Activated CD4-positive, alpha-beta T cell treated with anti-CD3 and anti-CD28 coated beads for 36 hours (primary cell): ENCODE measurements around the gene JAKMIP1. TPM values are rescaled to one million over a fixed set of nuclear protein-coding genes. Genes with fewer than 3 reads are reported as not detected.

Experiments used
- ATAC-seq: fragments of 200-7000 bp; cut with Tn5 transposase; one replicate; pipeline ENCODE4 v1.10.0; 2021; ENCODE audit warnings: mild to moderate bottlenecking, moderate library complexity
- CTCF ChIA-PET: fragments of 350-600 bp; sonication (Branson Sonifier 250); formaldehyde crosslinking; loops from one replicate; lab custom pipeline; 2021; ENCODE audit warnings: antibody characterized with exemption; lab: Charles Lee
- POLR2A ChIA-PET: fragments of 350-600 bp; sonication (Branson Sonifier 250); formaldehyde crosslinking; loops from one replicate; lab custom pipeline; 2021; ENCODE audit warnings: antibody characterized with exemption, inconsistent platforms; lab: Charles Lee
- DNase-seq: peaks from one replicate; pipeline ENCODE4 v3.0.0-alpha.2; 2020
- H3K27ac Mint-ChIP-seq: one replicate; pipeline ENCODE4 v1.8.0; 2021; ENCODE audit warnings: mixed read lengths
- H3K27me3 Mint-ChIP-seq: one replicate; pipeline ENCODE4 v1.8.0; 2021; ENCODE audit warnings: mixed read lengths
- H3K36me3 Mint-ChIP-seq: one replicate; pipeline ENCODE4 v1.8.0; 2021; ENCODE audit warnings: low read depth, mixed read lengths
- H3K4me1 Mint-ChIP-seq: one replicate; pipeline ENCODE4 v1.8.0; 2021; ENCODE audit warnings: mixed read lengths
- H3K4me3 Mint-ChIP-seq: one replicate; pipeline ENCODE4 v1.8.0; 2021; ENCODE audit warnings: mild to moderate bottlenecking, moderate library complexity, mixed read lengths
- H3K9me3 Mint-ChIP-seq: one replicate; pipeline ENCODE4 v1.8.0; 2021; ENCODE audit warnings: low read depth, mixed read lengths
- intact Hi-C, 2 experiments: fragments of 100-400 bp; cut with DNase I in 1 of 2; cut with micrococcal nuclease in 1 of 2; formaldehyde crosslinking; loops; one replicate each; pipeline versions ENCODE4 v1.14.2 to v1.15.1; 2022 to 2024; cut with DNase I, micrococcal nuclease
- total RNA-seq, 2 experiments: library from RNA; stranded (reverse); gene quantifications; one replicate each; pipeline ENCODE4 v1.2.3, GENCODE V29; 2021

Gene JAKMIP1
- total RNA-seq, 2 experiments from 2014 or later, result 3.1 to 3.9 TPM

GRCh38 chr4:6065166-6065565 is 135.2 kb downstream of the JAKMIP1 start:
- H3K36me3 Mint-ChIP-seq, result peaks cover 6% of the 10 kb centered on the region
- H3K9me3 Mint-ChIP-seq, result peaks cover 4% of the 10 kb centered on the region
- H3K27ac Mint-ChIP-seq, result no peak overlapping the region
- CTCF ChIA-PET, result no interaction called here
- no peaks in the 10 kb centered on the region for H3K4me1 Mint-ChIP-seq
- DNase-seq (no peak), ATAC-seq (no peak)
- no peak overlapping the region for H3K4me3 Mint-ChIP-seq
- H3K27me3 Mint-ChIP-seq, result peaks cover 6% of the 10 kb centered on the region
- intact Hi-C loops, result no loop called here
- POLR2A ChIA-PET, result no interaction called here

- ATAC-seq (no peak), DNase-seq (no peak)
- Mint-ChIP-seq H3K27ac (no peak overlapping the region), H3K9me3 (peaks cover 5% of the 10 kb centered on the region), H3K27me3 (peaks cover 6% of the 10 kb centered on the region), H3K4me3 (no peak overlapping the region), H3K36me3 (peaks cover 9% of the 10 kb centered on the region), H3K4me1 (no peaks in the 10 kb centered on the region)
- ChIA-PET CTCF (no interaction called here), POLR2A (no interaction called here)
- intact Hi-C loops, result no loop called here
Measured at GRCh38 chr4:6064383-6064782, 136.0 kb downstream of the JAKMIP1 start.

DNA sequence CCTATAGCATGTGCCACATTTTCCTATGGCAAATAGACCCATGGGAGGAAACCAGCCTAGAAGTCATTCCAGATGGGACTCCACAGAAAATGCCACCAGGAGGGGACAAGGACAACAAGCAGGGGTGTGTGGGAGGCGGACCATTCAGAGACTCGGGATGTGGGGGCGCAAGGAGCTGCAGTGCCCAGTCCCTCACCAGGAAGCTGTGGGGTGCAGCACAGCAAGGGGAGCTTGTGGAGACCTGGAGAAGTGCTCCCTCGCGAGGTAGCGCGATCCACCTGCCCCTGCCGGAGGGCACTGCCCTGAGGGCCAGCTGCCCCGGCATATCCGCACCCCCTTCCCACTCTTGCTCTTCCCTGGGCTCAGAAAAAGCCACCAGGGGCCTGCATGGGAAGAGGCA is 136.7 kb downstream of the JAKMIP1 start:
- Mint-ChIP-seq H3K27me3 (peaks cover 6% of the 10 kb centered on the region), H3K36me3 (peaks cover 10% of the 10 kb centered on the region), H3K4me1 (no peaks in the 10 kb centered on the region), H3K9me3 (peaks cover 8% of the 10 kb centered on the region), H3K27ac (no peak overlapping the region), H3K4me3 (no peak overlapping the region)
- CTCF ChIA-PET, result no interaction called here
- POLR2A ChIA-PET, result no interaction called here
- ATAC-seq (no peak), DNase-seq (no peak)
- intact Hi-C loops, result no loop called here

DNA sequence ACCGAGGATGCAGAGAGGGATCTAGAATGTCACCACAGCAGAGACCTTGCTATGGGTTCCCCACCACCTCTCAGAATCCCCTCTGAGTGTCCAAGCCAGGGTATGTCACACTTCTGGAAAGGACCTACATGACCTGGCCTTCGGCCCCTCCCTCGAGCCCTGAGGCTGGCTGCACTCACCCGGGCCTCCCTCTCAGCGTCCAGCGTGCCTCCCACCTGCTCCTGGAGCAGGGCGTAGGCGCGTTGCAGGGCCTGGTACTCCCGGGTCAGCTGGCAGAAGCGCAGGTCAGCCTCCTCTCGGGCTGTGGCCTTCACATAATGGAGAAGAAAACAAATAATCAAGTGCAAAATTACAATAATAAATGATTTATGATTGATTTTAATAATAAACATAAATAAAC is 138.2 kb downstream of the JAKMIP1 start:
- CTCF ChIA-PET, result interaction anchor here (0.6 kb wide), 1 partner anchor 868 kb away, joined by 3 read pairs; no protein-coding TSS in a partner anchor
- H3K9me3 Mint-ChIP-seq, result peaks cover 14% of the 10 kb centered on the region
- intact Hi-C loops, result no loop called here
- no peak overlapping the region for H3K4me3 Mint-ChIP-seq
- H3K27me3 Mint-ChIP-seq, result no peaks in the 10 kb centered on the region
- H3K27ac Mint-ChIP-seq, result no peak overlapping the region
- H3K36me3 Mint-ChIP-seq, result peaks cover 10% of the 10 kb centered on the region
- DNase-seq (no peak), ATAC-seq (no peak)
- H3K4me1 Mint-ChIP-seq, result no peaks in the 10 kb centered on the region
- POLR2A ChIA-PET, result no interaction called here

- Mint-ChIP-seq H3K36me3 (peaks cover 10% of the 10 kb centered on the region), H3K4me1 (no peaks in the 10 kb centered on the region), H3K27ac (no peak overlapping the region), H3K9me3 (peaks cover 18% of the 10 kb centered on the region), H3K27me3 (no peaks in the 10 kb centered on the region), H3K4me3 (no peak overlapping the region)
- intact Hi-C loops, result no loop called here
- ATAC-seq (no peak), DNase-seq (no peak)
- ChIA-PET CTCF (no interaction called here), POLR2A (no interaction called here)
Measured at GRCh38 chr4:6059375-6059805, 141.0 kb downstream of the JAKMIP1 start.

DNA sequence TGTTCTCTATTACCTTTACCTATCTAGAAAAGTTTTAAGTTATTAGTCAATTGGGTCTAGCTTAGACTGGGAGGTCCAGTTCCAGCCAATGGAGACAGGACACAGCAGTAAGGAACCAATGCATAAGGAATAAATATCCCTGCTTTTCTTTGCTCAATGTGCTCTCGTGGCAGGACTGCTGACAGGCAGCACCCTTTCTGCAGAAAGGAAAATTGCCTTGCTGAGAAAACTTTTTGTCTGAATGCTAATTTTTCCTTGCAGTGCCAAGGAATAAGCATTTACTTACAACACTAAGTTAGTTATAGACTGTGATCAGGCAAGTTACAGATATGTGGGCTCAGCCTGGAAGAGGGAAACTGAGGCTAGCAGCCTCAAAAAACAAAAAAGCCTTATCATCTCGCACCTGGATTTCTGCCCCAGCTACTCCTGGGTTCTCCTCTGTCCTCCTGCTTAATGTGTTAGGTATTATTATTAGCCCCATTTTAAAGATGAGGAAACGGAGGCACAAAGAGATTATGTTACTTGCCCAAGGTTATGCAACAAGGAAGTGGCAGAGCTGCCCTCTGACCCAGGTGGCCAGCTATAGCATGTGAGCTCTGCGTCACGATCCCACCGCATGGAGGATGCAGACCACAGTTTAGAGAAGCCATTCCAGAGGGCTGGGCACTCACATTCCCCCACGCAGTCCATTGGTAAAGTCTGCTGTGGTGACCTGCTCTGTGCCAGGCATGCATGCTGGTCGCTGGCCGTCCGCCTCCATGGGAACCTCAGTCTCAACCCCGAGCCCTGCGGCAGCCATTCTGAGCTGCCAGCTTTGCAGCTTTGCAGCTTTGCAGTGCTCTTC is 141.6 kb downstream of the JAKMIP1 start:
- Mint-ChIP-seq H3K27me3 (no peaks in the 10 kb centered on the region), H3K9me3 (peaks cover 18% of the 10 kb centered on the region), H3K27ac (no peak overlapping the region), H3K4me1 (no peaks in the 10 kb centered on the region), H3K36me3 (peaks cover 10% of the 10 kb centered on the region), H3K4me3 (no peak overlapping the region)
- ATAC-seq, result no peak
- DNase-seq, result no peak
- intact Hi-C loops, result no loop called here
- ChIA-PET POLR2A (no interaction called here), CTCF (no interaction called here)

- Mint-ChIP-seq H3K9me3 (peaks cover 18% of the 10 kb centered on the region), H3K4me1 (no peaks in the 10 kb centered on the region), H3K36me3 (peaks cover 10% of the 10 kb centered on the region), H3K4me3 (no peak overlapping the region), H3K27ac (no peak overlapping the region), H3K27me3 (no peaks in the 10 kb centered on the region)
- DNase-seq (no peak), ATAC-seq (no peak)
- CTCF ChIA-PET, result no interaction called here
- intact Hi-C loops, result no loop called here
- POLR2A ChIA-PET, result no interaction called here
Measured at GRCh38 chr4:6056976-6057766, 143.2 kb downstream of the JAKMIP1 start.

DNA sequence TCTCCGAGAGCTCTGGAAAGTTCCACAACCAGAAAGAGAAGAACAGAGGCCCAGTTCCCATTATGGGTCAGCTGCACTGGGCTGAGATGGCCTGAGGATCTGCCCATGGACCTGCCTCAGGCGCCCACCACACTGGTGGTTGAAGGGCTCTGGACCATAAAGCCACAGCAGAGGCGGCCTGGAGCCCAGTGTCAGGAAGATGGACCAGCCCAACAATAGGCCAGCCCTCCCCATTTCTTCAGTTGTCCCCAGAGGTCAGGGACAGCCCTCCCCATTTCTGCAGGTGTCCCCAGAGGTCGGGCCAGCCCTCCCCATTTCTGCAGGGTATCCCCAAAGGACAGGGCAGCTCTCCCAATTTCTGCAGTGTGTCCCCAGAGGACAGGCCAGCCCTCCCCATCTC is 144.9 kb downstream of the JAKMIP1 start:
- Mint-ChIP-seq H3K36me3 (peaks cover 7% of the 10 kb centered on the region), H3K9me3 (peaks cover 17% of the 10 kb centered on the region), H3K4me1 (no peaks in the 10 kb centered on the region), H3K27ac (no peak overlapping the region), H3K4me3 (no peak overlapping the region), H3K27me3 (no peaks in the 10 kb centered on the region)
- CTCF ChIA-PET, result no interaction called here
- intact Hi-C loops, result no loop called here
- POLR2A ChIA-PET, result no interaction called here
- ATAC-seq, result no peak
- DNase-seq, result no peak

DNA sequence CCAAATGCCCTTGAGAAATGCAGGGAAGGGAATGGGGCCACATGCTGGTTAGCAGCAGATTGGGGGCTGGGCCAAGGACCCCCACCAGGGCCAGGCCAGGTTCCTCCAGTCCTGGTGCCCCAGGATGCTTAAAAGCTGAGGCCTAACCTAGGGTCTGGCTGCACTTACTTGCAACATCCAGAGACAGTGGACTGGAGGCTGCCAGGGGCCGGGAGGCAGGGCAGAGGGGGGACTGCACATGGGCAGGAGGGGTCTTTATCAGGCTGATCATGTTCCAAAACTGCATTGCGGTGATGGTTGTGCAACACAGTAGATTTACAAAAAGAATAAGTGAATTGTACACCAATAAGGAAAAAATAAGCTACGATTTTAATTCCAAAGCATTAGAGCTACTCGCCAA is 145.3 kb downstream of the JAKMIP1 start:
- peaks cover 3% of the 10 kb centered on the region for H3K36me3 Mint-ChIP-seq
- ChIA-PET POLR2A (no interaction called here), CTCF (no interaction called here)
- DNase-seq, result no peak
- intact Hi-C loops, result no loop called here
- no peak for ATAC-seq
- H3K27me3 Mint-ChIP-seq, result no peaks in the 10 kb centered on the region
- no peaks in the 10 kb centered on the region for H3K4me1 Mint-ChIP-seq
- no peak overlapping the region for H3K4me3 Mint-ChIP-seq
- no peak overlapping the region for H3K27ac Mint-ChIP-seq
- peaks cover 13% of the 10 kb centered on the region for H3K9me3 Mint-ChIP-seq

GRCh38 chr4:6054162-6054922 is 146.0 kb downstream of the JAKMIP1 start:
- intact Hi-C loops, result no loop called here
- H3K4me3 Mint-ChIP-seq, result no peak overlapping the region
- H3K36me3 Mint-ChIP-seq, result peaks cover 1% of the 10 kb centered on the region
- ChIA-PET POLR2A (no interaction called here), CTCF (no interaction called here)
- no peak overlapping the region for H3K27ac Mint-ChIP-seq
- no peak for DNase-seq
- H3K27me3 Mint-ChIP-seq, result no peaks in the 10 kb centered on the region
- peaks cover 12% of the 10 kb centered on the region for H3K9me3 Mint-ChIP-seq
- H3K4me1 Mint-ChIP-seq, result no peaks in the 10 kb centered on the region
- ATAC-seq, result no peak

DNA sequence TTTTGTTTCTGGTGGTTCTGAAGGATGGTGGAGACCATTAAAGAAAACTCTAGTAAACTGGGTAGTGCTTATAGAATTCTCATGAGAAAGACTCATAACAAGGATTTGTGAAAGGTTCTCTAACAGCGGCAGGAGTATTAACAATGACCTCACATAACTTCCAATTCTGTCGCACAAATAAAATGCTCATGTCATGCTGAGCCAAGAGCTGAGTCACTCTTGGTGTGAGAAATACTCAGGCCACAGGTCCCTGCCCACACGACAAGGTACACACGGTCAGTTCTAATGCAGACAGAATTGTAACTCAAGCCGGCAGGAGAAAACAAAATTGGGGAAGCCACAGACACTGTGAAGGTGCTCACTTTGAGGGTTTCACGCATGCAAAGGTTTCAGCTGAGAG is 147.7 kb downstream of the JAKMIP1 start:
- DNase-seq (no peak), ATAC-seq (no peak)
- no peaks in the 10 kb centered on the region for H3K27me3 Mint-ChIP-seq
- ChIA-PET CTCF (interaction anchor here (0.6 to 0.7 kb wide), 2 partner anchors 58 to 275 kb away, joined by 4 to 5 read pairs; no protein-coding TSS in a partner anchor), POLR2A (interaction anchor here (0.7 kb wide), 1 partner anchor 39 kb away, joined by 5 read pairs; no protein-coding TSS in a partner anchor)
- no peaks in the 10 kb centered on the region for H3K36me3 Mint-ChIP-seq
- no peak overlapping the region for H3K27ac Mint-ChIP-seq
- no peak overlapping the region for H3K4me3 Mint-ChIP-seq
- no peaks in the 10 kb centered on the region for H3K4me1 Mint-ChIP-seq
- intact Hi-C loops, result no loop called here
- H3K9me3 Mint-ChIP-seq, result peaks cover 4% of the 10 kb centered on the region
